Glutamatergic neuron (in vitro differentiated cells): ENCODE measurements around the gene PPP2R1A. TPM values are rescaled to one million over a fixed set of nuclear protein-coding genes. Genes with fewer than 3 reads are reported as not detected.
A peak's percentile ranks its signal among the peaks of the same experiment; 100 is the strongest.

Source experiments
- DNase-seq: peaks from one replicate; pipeline ENCODE4 v3.0.0; 2022
- H3K27ac Mint-ChIP-seq: one replicate; pipeline ENCODE4 v1.8.0; 2020; ENCODE audit warnings: mild to moderate bottlenecking, mixed read lengths, inconsistent platforms; ENCODE audit not compliant: unreplicated experiment
- H3K27me3 Mint-ChIP-seq: one replicate; pipeline ENCODE4 v1.8.0; 2020; ENCODE audit warnings: mild to moderate bottlenecking, moderate library complexity, mixed read lengths, inconsistent platforms; ENCODE audit not compliant: unreplicated experiment
- H3K36me3 Mint-ChIP-seq: one replicate; pipeline ENCODE4 v1.8.0; 2020; ENCODE audit warnings: mild to moderate bottlenecking, mixed read lengths, inconsistent platforms; ENCODE audit not compliant: unreplicated experiment
- H3K4me1 Mint-ChIP-seq: one replicate; pipeline ENCODE4 v1.8.0; 2020; ENCODE audit warnings: mild to moderate bottlenecking, low read depth, mixed read lengths, inconsistent platforms; ENCODE audit not compliant: unreplicated experiment
- H3K4me3 Mint-ChIP-seq: one replicate; pipeline ENCODE4 v1.8.0; 2020; ENCODE audit warnings: mild to moderate bottlenecking, mixed read lengths, inconsistent platforms; ENCODE audit not compliant: unreplicated experiment
- H3K9me3 Mint-ChIP-seq: one replicate; pipeline ENCODE4 v1.8.0; 2020; ENCODE audit warnings: mild to moderate bottlenecking, moderate library complexity, mixed read lengths, inconsistent platforms; ENCODE audit not compliant: unreplicated experiment
- CTCF ChIP-seq: fragments of 200-600 bp; sonication (generic); IDR thresholded peaks from one replicate; pipeline ENCODE4 v1.5.0; 2021; ENCODE audit not compliant: partially characterized antibody, unreplicated experiment
- total RNA-seq: library from RNA; stranded (reverse); fragmentation: NEBNext Ultra II Directional; extraction: Animal tissue kit (Norgen Biotek cat#: 25700); gene quantifications from one replicate; pipeline ENCODE4 v1.2.1, GENCODE V29; 2021; ENCODE audit not compliant: unreplicated experiment

PPP2R1A gene
- total RNA-seq, 1 donor from 2014 or later = 311 TPM

GRCh38 chr19:52231154-52231910 is 41.5 kb downstream of the PPP2R1A start:
- TF ChIP-seq CTCF = no peak
- Mint-ChIP-seq H3K27ac (no peak overlapping the region), H3K36me3 (peaks cover 9% of the 10 kb centered on the region), H3K4me1 (peaks cover 4% of the 10 kb centered on the region), H3K27me3 (peaks cover 2% of the 10 kb centered on the region), H3K9me3 (peaks cover 1% of the 10 kb centered on the region), H3K4me3 (no peak overlapping the region)
- DNase-seq = no peak

GRCh38 chr19:52234406-52234805 is 44.6 kb downstream of the PPP2R1A start:
- Mint-ChIP-seq H3K4me3 (no peak overlapping the region), H3K27ac (no peak overlapping the region), H3K27me3 (peaks cover 2% of the 10 kb centered on the region), H3K36me3 (peaks cover 5% of the 10 kb centered on the region), H3K9me3 (peaks cover 2% of the 10 kb centered on the region), H3K4me1 (no peaks in the 10 kb centered on the region)
- no peak for TF ChIP-seq CTCF
- DNase-seq = no peak

- no peak for DNase-seq
- no peak overlapping the region for H3K4me3 Mint-ChIP-seq
- no peaks in the 10 kb centered on the region for H3K4me1 Mint-ChIP-seq
- H3K36me3 Mint-ChIP-seq = no peaks in the 10 kb centered on the region
- H3K27ac Mint-ChIP-seq = no peak overlapping the region
- H3K27me3 Mint-ChIP-seq = no peaks in the 10 kb centered on the region
- H3K9me3 Mint-ChIP-seq = peaks cover 3% of the 10 kb centered on the region
- no peak for TF ChIP-seq CTCF
Measured at GRCh38 chr19:52237197-52237596, 47.3 kb downstream of the PPP2R1A start.

- DNase-seq = peak; percentile 66
- Mint-ChIP-seq H3K9me3 (peaks cover 3% of the 10 kb centered on the region), H3K27me3 (no peaks in the 10 kb centered on the region), H3K4me3 (peak overlapping the region; percentile 18), H3K36me3 (no peaks in the 10 kb centered on the region), H3K27ac (no peak overlapping the region), H3K4me1 (no peaks in the 10 kb centered on the region)
- TF ChIP-seq CTCF = peak; percentile 96
Measured at GRCh38 chr19:52237771-52238400, 48.0 kb downstream of the PPP2R1A start.

- DNase-seq = no peak
- no peak overlapping the region for H3K27ac Mint-ChIP-seq
- peaks cover 1% of the 10 kb centered on the region for H3K9me3 Mint-ChIP-seq
- TF ChIP-seq CTCF = no peak
- H3K4me1 Mint-ChIP-seq = no peaks in the 10 kb centered on the region
- H3K27me3 Mint-ChIP-seq = no peaks in the 10 kb centered on the region
- no peak overlapping the region for H3K4me3 Mint-ChIP-seq
- H3K36me3 Mint-ChIP-seq = no peaks in the 10 kb centered on the region
Measured at GRCh38 chr19:52244021-52244420, 54.2 kb downstream of the PPP2R1A start.
